VCaP (cell line): ENCODE results near the gene OR10A5.

ENCODE experiments used
- H3K27ac ChIP-seq: fragments of 450-650 bp; 2 replicates; pipeline ENCODE4 v1.5.1; 2017
- TF ChIP-seq, protein P1 (sequence below): fragments of 450-650 bp; conservative IDR thresholded peaks from 2 replicates; pipeline ENCODE4 v1.5.1; 2017; ENCODE audit warnings: mild to moderate bottlenecking, moderate library complexity

OR10A5 gene

DNA sequence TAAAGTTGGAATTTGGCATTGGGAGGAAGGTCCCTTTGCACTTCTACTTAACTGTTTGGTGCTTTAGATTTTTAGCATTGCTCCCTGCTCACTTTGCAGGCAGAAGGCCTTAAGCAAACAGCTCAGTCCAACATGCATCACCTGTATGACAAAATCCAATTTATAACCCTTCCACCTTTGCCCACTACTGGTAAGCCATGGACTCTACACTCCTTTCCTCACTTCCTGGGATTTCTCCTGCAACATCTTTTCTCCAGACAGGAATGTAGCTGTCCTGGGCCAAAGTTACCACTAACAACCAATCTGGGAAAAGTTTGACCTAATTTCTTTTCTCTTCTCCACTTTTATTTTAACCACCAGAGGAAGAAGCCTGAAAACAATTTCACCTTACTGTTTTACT is 48.6 kb downstream of the OR10A5 start:
- TF ChIP-seq, protein P1, sequence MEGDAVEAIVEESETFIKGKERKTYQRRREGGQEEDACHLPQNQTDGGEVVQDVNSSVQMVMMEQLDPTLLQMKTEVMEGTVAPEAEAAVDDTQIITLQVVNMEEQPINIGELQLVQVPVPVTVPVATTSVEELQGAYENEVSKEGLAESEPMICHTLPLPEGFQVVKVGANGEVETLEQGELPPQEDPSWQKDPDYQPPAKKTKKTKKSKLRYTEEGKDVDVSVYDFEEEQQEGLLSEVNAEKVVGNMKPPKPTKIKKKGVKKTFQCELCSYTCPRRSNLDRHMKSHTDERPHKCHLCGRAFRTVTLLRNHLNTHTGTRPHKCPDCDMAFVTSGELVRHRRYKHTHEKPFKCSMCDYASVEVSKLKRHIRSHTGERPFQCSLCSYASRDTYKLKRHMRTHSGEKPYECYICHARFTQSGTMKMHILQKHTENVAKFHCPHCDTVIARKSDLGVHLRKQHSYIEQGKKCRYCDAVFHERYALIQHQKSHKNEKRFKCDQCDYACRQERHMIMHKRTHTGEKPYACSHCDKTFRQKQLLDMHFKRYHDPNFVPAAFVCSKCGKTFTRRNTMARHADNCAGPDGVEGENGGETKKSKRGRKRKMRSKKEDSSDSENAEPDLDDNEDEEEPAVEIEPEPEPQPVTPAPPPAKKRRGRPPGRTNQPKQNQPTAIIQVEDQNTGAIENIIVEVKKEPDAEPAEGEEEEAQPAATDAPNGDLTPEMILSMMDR, result no peak
- no peak overlapping the region for H3K27ac ChIP-seq

DNA sequence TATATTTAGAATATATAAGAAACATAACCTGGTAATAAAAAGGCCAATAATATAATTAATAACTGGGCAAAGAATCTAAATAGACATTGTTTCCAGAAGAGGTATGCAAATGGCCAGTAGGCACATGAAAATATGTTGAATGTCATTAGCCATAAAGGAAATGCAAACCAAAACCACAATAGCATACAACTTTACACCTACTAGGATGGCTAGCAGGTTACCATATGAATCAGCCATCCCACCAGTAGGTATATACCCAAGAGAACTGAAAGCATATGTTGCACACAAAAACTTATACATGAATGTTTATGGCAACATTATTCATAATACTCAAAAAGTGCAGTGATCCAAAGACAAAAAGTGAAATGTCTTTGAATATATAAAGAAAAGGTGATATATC is 49.5 kb downstream of the OR10A5 start:
- H3K27ac ChIP-seq, result no peak overlapping the region
- TF ChIP-seq, protein P1, result no peak
